Measurements from ENCODE around the gene STAG1. TPM values are rescaled to one million over a fixed set of nuclear protein-coding genes. Genes with fewer than 3 reads are reported as not detected.
"Not testable (repeated sequence)": the region's sequence is repeated elsewhere in the genome, so short reads cannot be mapped to it uniquely, and the experiment has no call there.

STAG1 gene
- total and polyA plus RNA-seq, 4 donors, result 11.0 to 68.6 (median 38.4) TPM

DNA sequence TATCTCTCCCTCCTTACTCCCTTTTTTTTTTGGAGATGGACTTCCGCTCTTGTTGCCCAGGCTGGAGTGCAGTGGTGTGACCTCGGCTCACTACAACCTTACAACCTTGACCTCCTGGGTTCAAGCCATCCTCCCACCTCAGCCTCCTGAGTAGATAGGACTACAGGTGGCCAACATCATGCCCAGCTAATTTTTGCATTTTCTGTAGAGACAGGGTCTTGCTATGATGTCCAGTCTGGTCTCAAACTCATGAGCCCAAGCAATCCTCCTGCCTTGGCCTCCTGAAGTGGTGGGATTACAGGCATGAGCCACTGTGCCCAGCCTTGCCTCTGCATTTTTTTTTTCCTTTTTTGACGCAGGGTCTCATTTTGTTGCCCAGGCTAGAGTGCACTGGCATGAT is 17.1 kb downstream of the STAG1 start:
- Histone ChIP-seq H3K27ac (ENCODE audit: low read depth in 1 of 2, low read length in 2 of 2) (no peak overlapping the region), H3K4me1 (ENCODE audit: control insufficient read depth in 1 of 2, insufficient read depth in 2 of 2, low read length in 2 of 2) (no peaks in the 10 kb centered on the region), H3K9me3 (ENCODE audit: control insufficient read depth, low read length) (no peaks in the 10 kb centered on the region), H3K4me3 (ENCODE audit: low read length in 2 of 2) (no peak overlapping the region), H3K36me3 (ENCODE audit: control insufficient read depth in 1 of 2, insufficient read depth in 2 of 2, low read length in 1 of 2) (no peaks in the 10 kb centered on the region), H3K27me3 (ENCODE audit: control insufficient read depth in 1 of 2, insufficient read depth in 2 of 2, low read length in 1 of 2) (no peaks in the 10 kb centered on the region)
- intact Hi-C loops (cut with DNase I), result no loop called here
- ATAC-seq (ENCODE audit: low FRiP score) (no peak), DNase-seq (no peak)
- WGBS, 2 donors, result 92 to 96% methylated on average over 3 of the region's 3 CpGs

DNA sequence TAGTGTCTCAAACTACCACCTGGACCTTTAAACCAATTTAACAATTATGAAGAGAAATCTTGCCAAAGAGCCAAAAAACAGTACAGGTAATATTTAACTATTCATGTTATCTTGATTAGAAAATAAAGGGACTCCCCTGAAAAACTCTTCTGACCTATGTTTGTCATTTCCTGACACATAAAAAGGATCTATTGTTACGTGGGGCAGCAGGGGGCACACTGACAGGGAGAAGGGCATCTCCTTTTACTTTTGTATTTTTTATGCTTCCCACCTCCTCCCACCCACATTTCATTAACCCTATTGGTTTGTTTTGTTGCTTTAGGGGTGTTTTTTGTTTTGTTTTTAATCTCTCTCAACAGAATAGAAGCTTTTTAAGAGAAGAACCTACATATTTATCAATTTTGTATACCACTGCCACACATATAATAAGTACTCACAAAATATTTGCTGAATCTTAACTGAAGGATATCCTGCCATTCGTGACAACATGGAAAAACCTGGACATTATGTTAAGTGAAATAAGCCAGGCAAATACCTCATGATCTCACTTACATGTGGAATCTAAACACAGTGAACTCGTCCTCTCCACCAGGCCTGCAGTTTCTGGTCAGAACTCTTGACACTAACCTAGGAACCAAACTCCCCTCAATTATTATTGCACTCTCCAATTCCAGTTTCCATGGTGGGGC is 17.7 kb downstream of the STAG1 start:
- H3K27me3 ChIP-seq (ENCODE audit: control insufficient read depth in 1 of 2, insufficient read depth in 2 of 2, low read length in 1 of 2), result no peaks in the 10 kb centered on the region
- WGBS, 2 donors, result 71 to 73% methylated on average over 3 of the region's 3 CpGs
- H3K4me3 ChIP-seq (ENCODE audit: low read length in 2 of 2), result no peak overlapping the region
- intact Hi-C loops (cut with DNase I), result no loop called here
- no peaks in the 10 kb centered on the region for H3K4me1 ChIP-seq (ENCODE audit: control insufficient read depth in 1 of 2, insufficient read depth in 2 of 2, low read length in 2 of 2)
- no peak overlapping the region for H3K27ac ChIP-seq (ENCODE audit: low read depth in 1 of 2, low read length in 2 of 2)
- no peak for ATAC-seq (ENCODE audit: low FRiP score)
- no peak for DNase-seq
- H3K36me3 ChIP-seq (ENCODE audit: control insufficient read depth in 1 of 2, insufficient read depth in 2 of 2, low read length in 1 of 2), result no peaks in the 10 kb centered on the region
- no peaks in the 10 kb centered on the region for H3K9me3 ChIP-seq (ENCODE audit: control insufficient read depth, low read length)

DNA sequence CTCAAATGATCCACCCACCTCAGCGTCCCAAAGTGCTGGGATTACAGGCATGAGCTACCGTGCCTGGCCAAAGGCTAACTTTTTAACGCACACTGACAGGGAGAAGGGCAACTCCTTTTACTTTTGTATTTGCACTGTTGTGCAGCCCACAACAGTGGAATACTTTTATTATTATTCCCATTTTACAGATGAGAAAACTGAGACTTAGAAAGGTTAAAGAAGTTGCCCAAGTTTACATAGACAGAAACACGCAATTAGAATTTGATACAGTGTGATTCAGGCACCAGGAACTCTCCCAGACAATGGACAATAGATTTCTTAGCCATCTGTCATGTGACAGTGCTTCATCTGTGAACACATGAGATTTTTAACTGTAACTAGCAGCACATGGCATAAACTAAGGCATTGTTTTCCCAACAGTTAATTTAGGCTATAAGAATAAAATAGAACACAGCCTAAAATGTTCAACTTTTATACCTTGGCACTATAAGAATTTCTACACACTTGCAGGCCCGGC is 18.8 kb downstream of the STAG1 start:
- Histone ChIP-seq H3K9me3 (ENCODE audit: control insufficient read depth, low read length) (no peaks in the 10 kb centered on the region), H3K4me3 (ENCODE audit: low read length in 2 of 2) (no peak overlapping the region), H3K27me3 (ENCODE audit: control insufficient read depth in 1 of 2, insufficient read depth in 2 of 2, low read length in 1 of 2) (no peaks in the 10 kb centered on the region), H3K4me1 (ENCODE audit: control insufficient read depth in 1 of 2, insufficient read depth in 2 of 2, low read length in 2 of 2) (no peaks in the 10 kb centered on the region), H3K36me3 (ENCODE audit: control insufficient read depth in 1 of 2, insufficient read depth in 2 of 2, low read length in 1 of 2) (no peaks in the 10 kb centered on the region), H3K27ac (ENCODE audit: low read depth in 1 of 2, low read length in 2 of 2) (no peak overlapping the region)
- no peak for ATAC-seq (ENCODE audit: low FRiP score)
- intact Hi-C loops (cut with DNase I), result no loop called here
- 95 to 96% methylated on average over 5 of the region's 5 CpGs for WGBS, 2 donors
- DNase-seq, result no peak

DNA sequence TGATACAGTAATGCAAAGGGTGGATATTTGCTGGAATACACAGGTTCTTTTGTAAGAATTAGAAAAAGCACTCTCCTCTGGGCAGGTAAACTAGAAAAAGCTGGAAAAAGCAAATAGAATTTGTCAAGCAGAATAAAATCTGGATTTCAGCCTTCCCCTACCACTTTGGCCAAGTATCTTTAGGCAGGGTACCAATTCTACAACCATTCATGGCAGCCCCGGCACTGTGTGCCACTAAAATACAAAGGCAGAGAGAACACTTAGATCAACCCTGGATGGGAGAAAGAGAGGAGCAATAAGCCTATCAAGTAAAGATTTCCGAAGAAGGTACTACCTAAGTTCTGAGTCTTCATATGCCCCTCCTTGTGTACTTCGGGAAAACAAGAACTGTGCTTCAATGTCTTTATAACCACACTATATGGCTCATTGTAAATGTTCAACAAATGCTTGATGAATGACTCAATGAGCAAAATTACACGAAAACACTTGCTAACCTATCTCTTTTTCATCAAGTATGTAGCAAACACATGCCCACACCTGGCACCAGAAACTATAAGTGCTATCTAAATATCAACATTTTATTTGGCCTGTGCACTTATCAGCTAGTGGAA is 20.8 kb downstream of the STAG1 start:
- WGBS, 2 donors, result 13 to 29% methylated on average over 4 of the region's 4 CpGs
- DNase-seq, result no peak
- intact Hi-C loops (cut with DNase I), result no loop called here
- no peak for ATAC-seq (ENCODE audit: low FRiP score)
- Histone ChIP-seq H3K27me3 (ENCODE audit: control insufficient read depth in 1 of 2, insufficient read depth in 2 of 2, low read length in 1 of 2) (no peaks in the 10 kb centered on the region), H3K9me3 (ENCODE audit: control insufficient read depth, low read length) (no peaks in the 10 kb centered on the region), H3K27ac (ENCODE audit: low read depth in 1 of 2, low read length in 2 of 2) (no peak overlapping the region), H3K4me3 (ENCODE audit: low read length in 2 of 2) (no peak overlapping the region), H3K36me3 (ENCODE audit: control insufficient read depth in 1 of 2, insufficient read depth in 2 of 2, low read length in 1 of 2) (no peaks in the 10 kb centered on the region), H3K4me1 (ENCODE audit: control insufficient read depth in 1 of 2, insufficient read depth in 2 of 2, low read length in 2 of 2) (peaks cover 0 to 2% of the 10 kb centered on the region in 2 donors)

DNA sequence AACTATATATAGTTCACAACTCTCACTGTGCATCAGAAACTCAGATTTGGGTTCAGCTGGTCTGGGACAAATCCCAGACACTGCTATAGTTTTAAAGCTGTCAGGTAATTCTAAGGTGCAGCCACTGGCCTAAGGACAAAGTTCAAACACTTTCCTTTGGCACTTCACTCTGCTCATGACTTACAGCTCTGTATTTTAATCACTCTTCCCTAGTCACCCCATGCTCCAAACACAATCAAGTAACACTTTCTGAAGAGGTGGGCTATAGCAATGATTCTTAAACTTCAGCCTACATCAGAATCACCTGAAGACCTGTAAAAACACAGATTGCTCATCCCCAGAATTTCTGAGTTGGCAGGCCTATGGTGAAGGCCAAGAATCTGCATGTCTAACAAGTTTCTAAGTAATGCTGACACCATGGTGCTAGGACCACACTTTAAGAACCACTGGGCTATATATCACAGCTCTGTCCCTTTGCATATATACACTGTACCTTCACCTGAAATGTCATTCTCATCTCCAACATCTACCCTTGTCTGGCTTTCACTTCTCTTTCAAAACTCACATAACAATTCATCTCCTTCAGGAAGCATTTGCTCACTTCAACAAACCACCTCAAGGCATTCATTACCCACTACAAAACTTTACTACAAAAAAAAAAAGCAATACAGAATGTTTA is 21.4 kb downstream of the STAG1 start:
- H3K27me3 ChIP-seq (ENCODE audit: control insufficient read depth in 1 of 2, insufficient read depth in 2 of 2, low read length in 1 of 2), result no peaks in the 10 kb centered on the region
- intact Hi-C loops (cut with DNase I), result no loop called here
- no peak overlapping the region for H3K4me3 ChIP-seq (ENCODE audit: low read length in 2 of 2)
- ATAC-seq (ENCODE audit: low FRiP score) (no peak), DNase-seq (no peak)
- H3K36me3 ChIP-seq (ENCODE audit: control insufficient read depth in 1 of 2, insufficient read depth in 2 of 2, low read length in 1 of 2), result no peaks in the 10 kb centered on the region
- H3K27ac ChIP-seq (ENCODE audit: low read depth in 1 of 2, low read length in 2 of 2), result no peak overlapping the region
- no peaks in the 10 kb centered on the region for H3K9me3 ChIP-seq (ENCODE audit: control insufficient read depth, low read length)
- peaks cover 0 to 8% of the 10 kb centered on the region in 2 donors for H3K4me1 ChIP-seq (ENCODE audit: control insufficient read depth in 1 of 2, insufficient read depth in 2 of 2, low read length in 2 of 2)

DNA sequence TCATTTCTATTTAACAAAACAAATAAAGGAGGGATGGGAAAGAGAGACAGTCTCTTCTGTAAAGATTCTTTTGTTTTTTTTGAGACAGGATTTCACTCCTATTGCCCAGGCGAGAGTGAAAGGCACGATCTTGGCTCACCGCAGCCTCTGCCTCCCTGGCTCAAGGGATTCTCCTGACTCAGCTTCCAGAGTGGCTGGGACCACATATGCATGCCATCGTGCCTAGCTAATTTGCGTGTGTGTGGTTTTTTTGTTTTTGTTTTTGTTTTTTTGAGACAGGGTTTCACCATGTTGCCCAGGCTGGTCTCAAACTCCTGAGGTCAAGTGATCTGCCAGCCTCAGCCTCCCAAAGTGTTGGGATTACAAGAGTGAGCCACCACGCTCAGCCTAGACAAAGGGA is 23.3 kb downstream of the STAG1 start:
- WGBS, 2 donors, result 19 to 21% methylated on average over 6 of the region's 6 CpGs
- H3K27me3 ChIP-seq (ENCODE audit: control insufficient read depth in 1 of 2, insufficient read depth in 2 of 2, low read length in 1 of 2), result no peaks in the 10 kb centered on the region
- H3K27ac ChIP-seq (ENCODE audit: low read depth in 1 of 2, low read length in 2 of 2), result no peak overlapping the region
- intact Hi-C loops (cut with DNase I), result no loop called here
- peaks cover 0 to 8% of the 10 kb centered on the region in 2 donors for H3K4me1 ChIP-seq (ENCODE audit: control insufficient read depth in 1 of 2, insufficient read depth in 2 of 2, low read length in 2 of 2)
- no peak overlapping the region for H3K4me3 ChIP-seq (ENCODE audit: low read length in 2 of 2)
- no peaks in the 10 kb centered on the region for H3K9me3 ChIP-seq (ENCODE audit: control insufficient read depth, low read length)
- ATAC-seq (ENCODE audit: low FRiP score) (no peak), DNase-seq (no peak)
- H3K36me3 ChIP-seq (ENCODE audit: control insufficient read depth in 1 of 2, insufficient read depth in 2 of 2, low read length in 1 of 2), result no peaks in the 10 kb centered on the region

DNA sequence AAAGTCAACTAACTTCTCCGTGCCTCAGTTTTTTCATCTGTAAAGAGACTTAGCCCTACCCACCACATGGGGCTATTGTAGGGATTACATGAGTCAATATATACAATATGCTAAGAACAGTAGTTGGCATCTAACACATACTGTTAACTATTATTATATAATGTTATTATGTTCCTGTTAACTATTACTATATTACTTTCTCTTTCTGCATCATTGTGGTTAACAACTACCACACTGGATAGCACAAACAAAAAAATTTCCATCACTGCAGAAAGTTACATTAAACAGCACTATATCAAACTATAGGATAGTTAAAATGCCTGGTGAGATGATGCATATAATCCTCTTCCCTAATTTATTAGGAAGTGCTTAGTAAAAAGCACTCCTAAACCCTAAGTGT is 23.7 kb downstream of the STAG1 start:
- 71 to 81% methylated on average over 1 of the region's 1 CpG for WGBS, 2 donors
- Histone ChIP-seq H3K9me3 (ENCODE audit: control insufficient read depth, low read length) (no peaks in the 10 kb centered on the region), H3K36me3 (ENCODE audit: control insufficient read depth in 1 of 2, insufficient read depth in 2 of 2, low read length in 1 of 2) (no peaks in the 10 kb centered on the region), H3K27me3 (ENCODE audit: control insufficient read depth in 1 of 2, insufficient read depth in 2 of 2, low read length in 1 of 2) (no peaks in the 10 kb centered on the region), H3K4me1 (ENCODE audit: control insufficient read depth in 1 of 2, insufficient read depth in 2 of 2, low read length in 2 of 2) (peaks cover 0 to 8% of the 10 kb centered on the region in 2 donors), H3K4me3 (ENCODE audit: low read length in 2 of 2) (no peak overlapping the region), H3K27ac (ENCODE audit: low read depth in 1 of 2, low read length in 2 of 2) (no peak overlapping the region)
- ATAC-seq (ENCODE audit: low FRiP score), result no peak
- intact Hi-C loops (cut with DNase I), result no loop called here
- DNase-seq, result no peak

DNA sequence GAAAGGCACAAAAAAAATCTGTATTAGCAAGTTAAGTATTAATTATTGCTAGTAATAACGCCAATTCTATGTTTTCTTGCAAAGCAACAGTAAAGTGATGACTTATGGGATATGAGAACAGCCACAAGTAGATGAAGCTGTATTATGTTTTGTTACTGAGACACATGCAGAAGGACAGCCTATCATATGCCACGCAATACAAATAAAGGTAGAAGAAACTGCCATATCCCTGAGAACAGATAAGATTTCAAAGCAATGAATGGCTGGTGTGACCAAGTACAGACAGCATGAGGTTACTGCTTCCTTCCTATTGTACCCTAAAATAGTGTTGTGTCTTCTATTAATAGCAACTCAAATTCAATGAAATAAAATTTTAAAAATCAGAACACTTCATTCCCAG is 26.7 kb downstream of the STAG1 start:
- no peaks in the 10 kb centered on the region for H3K36me3 ChIP-seq (ENCODE audit: control insufficient read depth in 1 of 2, insufficient read depth in 2 of 2, low read length in 1 of 2)
- no peak for DNase-seq
- H3K27me3 ChIP-seq (ENCODE audit: control insufficient read depth in 1 of 2, insufficient read depth in 2 of 2, low read length in 1 of 2), result no peaks in the 10 kb centered on the region
- intact Hi-C loops (cut with DNase I), result no loop called here
- no peak overlapping the region for H3K27ac ChIP-seq (ENCODE audit: low read depth in 1 of 2, low read length in 2 of 2)
- no peak overlapping the region for H3K4me3 ChIP-seq (ENCODE audit: low read length in 2 of 2)
- no peak for ATAC-seq (ENCODE audit: low FRiP score)
- peaks cover 0 to 8% of the 10 kb centered on the region in 2 donors for H3K4me1 ChIP-seq (ENCODE audit: control insufficient read depth in 1 of 2, insufficient read depth in 2 of 2, low read length in 2 of 2)
- no peaks in the 10 kb centered on the region for H3K9me3 ChIP-seq (ENCODE audit: control insufficient read depth, low read length)
- WGBS, 2 donors, result 57 to 69% methylated on average over 2 of the region's 2 CpGs

DNA sequence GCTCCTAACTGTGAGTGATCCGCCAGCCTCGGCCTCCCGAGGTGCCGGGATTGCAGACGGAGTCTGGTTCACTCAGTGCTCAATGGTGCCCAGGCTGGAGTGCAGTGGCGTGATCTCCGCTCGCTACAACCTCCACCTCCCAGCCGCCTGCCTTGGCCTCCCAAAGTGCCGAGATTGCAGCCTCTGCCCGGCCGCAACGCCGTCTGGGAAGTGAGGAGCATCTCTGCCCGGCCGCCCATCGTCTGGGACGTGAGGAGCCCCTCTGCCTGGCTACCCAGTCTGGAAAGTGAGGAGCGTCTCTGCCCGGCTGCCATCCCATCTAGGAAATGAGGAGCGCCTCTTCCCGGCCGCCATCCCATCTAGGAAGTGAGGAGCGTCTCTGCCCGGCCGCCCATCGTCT is 29.3 kb downstream of the STAG1 start:
- ATAC-seq (ENCODE audit: low FRiP score); H3K36me3 ChIP-seq (ENCODE audit: control insufficient read depth in 1 of 2, insufficient read depth in 2 of 2, low read length in 1 of 2); H3K27me3 ChIP-seq (ENCODE audit: control insufficient read depth in 1 of 2, insufficient read depth in 2 of 2, low read length in 1 of 2); H3K9me3 ChIP-seq (ENCODE audit: control insufficient read depth, low read length); H3K27ac ChIP-seq (ENCODE audit: low read depth in 1 of 2, low read length in 2 of 2); intact Hi-C loops (cut with DNase I); H3K4me3 ChIP-seq (ENCODE audit: low read length in 2 of 2); H3K4me1 ChIP-seq (ENCODE audit: control insufficient read depth in 1 of 2, insufficient read depth in 2 of 2, low read length in 2 of 2); DNase-seq: not testable (repeated sequence)
- 95 to 97% methylated on average over 16 to 27 of the region's 27 CpGs for WGBS, 2 donors
